ENCODE data around the gene GATC. TPM values are rescaled to one million over a fixed set of nuclear protein-coding genes. Genes with fewer than 3 reads are reported as not detected.

Gene GATC
- total RNA-seq, 1 donor from 2014 or later = 35.2 TPM

- H3K27ac Mint-ChIP-seq = no peak overlapping the region
- no peak for TF ChIP-seq CTCF (IDR thresholded peaks at IDR 0.05)
- DNase-seq (no peak), ATAC-seq (ENCODE audit: low read depth) (no peak)
- intact Hi-C loops (cut with micrococcal nuclease) = no loop called here
- ChIA-PET CTCF (no interaction called here), POLR2A (no interaction called here)
- H3K36me3 Mint-ChIP-seq (ENCODE audit: low read depth) = no peaks in the 10 kb centered on the region
- no peaks in the 10 kb centered on the region for H3K9me3 Mint-ChIP-seq
- no peaks in the 10 kb centered on the region for H3K27me3 Mint-ChIP-seq
- no peaks in the 10 kb centered on the region for H3K4me1 Mint-ChIP-seq
- no peak overlapping the region for H3K4me3 Mint-ChIP-seq
These were observed 23.3 kb upstream of the GATC start for GRCh38 chr12:120422892-120423456.

GRCh38 chr12:120425797-120426196, 20.4 kb upstream of the GATC start:
- peaks cover 8% of the 10 kb centered on the region for H3K27me3 Mint-ChIP-seq
- TF ChIP-seq CTCF (IDR thresholded peaks at IDR 0.05) = no peak
- ChIA-PET POLR2A (no interaction called here), CTCF (no interaction called here)
- no peak overlapping the region for H3K4me3 Mint-ChIP-seq
- intact Hi-C loops (cut with micrococcal nuclease) = no loop called here
- H3K27ac Mint-ChIP-seq = no peak overlapping the region
- peaks cover 2% of the 10 kb centered on the region for H3K4me1 Mint-ChIP-seq
- H3K9me3 Mint-ChIP-seq = no peaks in the 10 kb centered on the region
- H3K36me3 Mint-ChIP-seq (ENCODE audit: low read depth) = no peaks in the 10 kb centered on the region
- no peak for DNase-seq
- ATAC-seq (ENCODE audit: low read depth) = no peak

DNA sequence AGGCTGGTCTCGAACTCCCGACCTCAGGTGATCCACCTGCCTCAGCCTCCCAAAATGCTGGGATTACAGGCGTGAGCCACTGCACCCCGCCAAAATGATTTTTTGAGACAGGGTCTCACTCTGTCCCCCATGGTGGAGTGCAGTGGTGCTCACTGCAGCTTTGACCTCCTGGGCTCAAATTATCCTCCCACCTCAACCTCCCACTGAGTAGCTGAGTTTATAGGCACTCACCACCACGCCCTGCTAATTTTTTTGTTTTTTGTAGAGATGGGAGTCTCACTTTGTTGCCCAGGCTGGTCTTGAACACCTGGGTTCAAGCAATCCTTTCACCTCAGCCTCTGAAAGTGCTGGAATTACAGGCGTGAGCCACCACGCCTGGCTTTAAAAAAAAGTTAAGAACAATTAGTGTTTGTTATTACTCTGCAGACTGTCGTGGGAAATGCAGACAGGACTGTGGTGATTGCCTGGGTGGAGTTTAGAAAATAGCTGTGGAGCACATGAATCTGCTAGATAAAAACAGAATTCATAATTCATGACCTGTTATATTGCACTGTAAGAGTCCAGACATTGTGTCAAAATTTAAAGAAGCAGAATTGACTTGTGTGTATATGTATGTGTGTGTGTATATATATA, 17.5 kb upstream of the GATC start:
- ATAC-seq (ENCODE audit: low read depth) (no peak), DNase-seq (no peak)
- no peak for TF ChIP-seq CTCF (IDR thresholded peaks at IDR 0.05)
- Mint-ChIP-seq H3K4me3 (no peak overlapping the region), H3K27ac (no peak overlapping the region), H3K9me3 (no peaks in the 10 kb centered on the region), H3K36me3 (ENCODE audit: low read depth) (no peaks in the 10 kb centered on the region), H3K4me1 (peaks cover 2% of the 10 kb centered on the region), H3K27me3 (peaks cover 13% of the 10 kb centered on the region)
- intact Hi-C loops (cut with micrococcal nuclease) = no loop called here
- ChIA-PET POLR2A (no interaction called here), CTCF (interaction anchor here (0.7 to 2.0 kb wide), 5 partner anchors 10 to 201 kb away, joined by 3 to 6 read pairs (median 3); partner anchors contain the start of gene COX6A1)

- peaks cover 14% of the 10 kb centered on the region for H3K27me3 Mint-ChIP-seq
- no peak overlapping the region for H3K4me3 Mint-ChIP-seq
- H3K9me3 Mint-ChIP-seq = no peaks in the 10 kb centered on the region
- ATAC-seq (ENCODE audit: low read depth) (no peak), DNase-seq (no peak)
- intact Hi-C loops (cut with micrococcal nuclease) = no loop called here
- CTCF ChIA-PET = interaction anchor here (0.7 to 2.0 kb wide), 4 partner anchors 9 to 201 kb away, joined by 3 to 6 read pairs (median 4); partner anchors contain the start of gene COX6A1
- H3K36me3 Mint-ChIP-seq (ENCODE audit: low read depth) = no peaks in the 10 kb centered on the region
- POLR2A ChIA-PET = interaction anchor here (0.9 kb wide), 1 partner anchor 11 kb away, joined by 3 read pairs; no protein-coding TSS in a partner anchor
- TF ChIP-seq CTCF (IDR thresholded peaks at IDR 0.05) = no peak
- peaks cover 2% of the 10 kb centered on the region for H3K4me1 Mint-ChIP-seq
- no peak overlapping the region for H3K27ac Mint-ChIP-seq
These were observed 16.9 kb upstream of the GATC start for GRCh38 chr12:120429368-120429767.

DNA sequence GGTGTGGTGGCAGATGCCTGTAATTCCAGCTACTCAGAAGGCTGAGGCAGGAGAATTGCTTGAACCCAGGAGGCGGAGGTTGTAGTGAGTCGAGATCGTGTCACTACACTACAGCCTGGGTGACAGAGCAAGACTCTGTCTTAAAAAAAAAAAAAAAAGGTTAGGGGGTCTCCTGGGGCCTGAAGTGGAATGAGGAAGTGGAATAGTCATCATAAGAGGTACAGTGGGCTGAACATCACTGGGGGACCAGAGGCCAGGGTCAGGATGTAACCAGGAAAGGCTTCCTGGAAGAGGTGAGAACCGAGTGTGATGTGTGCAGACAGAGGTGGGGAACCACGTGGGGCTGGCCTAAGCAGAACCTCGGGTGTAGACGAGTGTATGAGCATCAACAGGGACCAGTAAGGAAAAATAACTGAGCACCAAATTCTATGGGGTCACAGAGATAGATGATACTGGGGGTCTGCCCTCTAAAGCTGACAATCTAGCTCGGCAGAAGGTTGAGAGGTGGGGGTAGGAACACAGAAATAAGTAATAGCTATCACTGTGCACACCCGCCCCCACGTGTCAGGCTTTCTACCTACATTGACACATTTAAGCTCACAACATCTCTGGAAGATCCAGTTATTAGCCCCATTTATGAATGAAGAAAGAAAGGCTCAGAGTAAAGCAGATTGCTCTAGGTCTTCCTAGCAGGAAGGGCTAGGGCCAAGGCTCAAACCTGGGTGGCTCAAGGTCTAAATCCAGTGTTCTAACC, 13.3 kb upstream of the GATC start:
- ATAC-seq (ENCODE audit: low read depth) = no peak
- DNase-seq = no peak
- no peak overlapping the region for H3K4me3 Mint-ChIP-seq
- H3K4me1 Mint-ChIP-seq = peaks cover 9% of the 10 kb centered on the region
- TF ChIP-seq CTCF (IDR thresholded peaks at IDR 0.05) = no peak
- peaks cover 14% of the 10 kb centered on the region for H3K27me3 Mint-ChIP-seq
- POLR2A ChIA-PET = interaction anchor here (0.6 kb wide), 2 partner anchors 10 to 38 kb away, joined by 3 to 4 read pairs; no protein-coding TSS in a partner anchor
- no peak overlapping the region for H3K27ac Mint-ChIP-seq
- CTCF ChIA-PET = interaction anchor here (0.7 to 1.3 kb wide), 3 partner anchors 9 to 76 kb away, joined by 3 to 5 read pairs (median 3); no protein-coding TSS in a partner anchor
- H3K36me3 Mint-ChIP-seq (ENCODE audit: low read depth) = peaks cover 5% of the 10 kb centered on the region
- intact Hi-C loops (cut with micrococcal nuclease) = loop anchor here (10.0 kb wide), 3 partner anchors 282 to 662 kb away; partner anchors contain the start of genes RAB35 and UNC119B
- no peaks in the 10 kb centered on the region for H3K9me3 Mint-ChIP-seq

Data from activated B cell treated with CpG ODN at 0.5 μM for 24 hours (primary cell).